ENCODE results near the gene BTBD16.

BTBD16 gene

DNA sequence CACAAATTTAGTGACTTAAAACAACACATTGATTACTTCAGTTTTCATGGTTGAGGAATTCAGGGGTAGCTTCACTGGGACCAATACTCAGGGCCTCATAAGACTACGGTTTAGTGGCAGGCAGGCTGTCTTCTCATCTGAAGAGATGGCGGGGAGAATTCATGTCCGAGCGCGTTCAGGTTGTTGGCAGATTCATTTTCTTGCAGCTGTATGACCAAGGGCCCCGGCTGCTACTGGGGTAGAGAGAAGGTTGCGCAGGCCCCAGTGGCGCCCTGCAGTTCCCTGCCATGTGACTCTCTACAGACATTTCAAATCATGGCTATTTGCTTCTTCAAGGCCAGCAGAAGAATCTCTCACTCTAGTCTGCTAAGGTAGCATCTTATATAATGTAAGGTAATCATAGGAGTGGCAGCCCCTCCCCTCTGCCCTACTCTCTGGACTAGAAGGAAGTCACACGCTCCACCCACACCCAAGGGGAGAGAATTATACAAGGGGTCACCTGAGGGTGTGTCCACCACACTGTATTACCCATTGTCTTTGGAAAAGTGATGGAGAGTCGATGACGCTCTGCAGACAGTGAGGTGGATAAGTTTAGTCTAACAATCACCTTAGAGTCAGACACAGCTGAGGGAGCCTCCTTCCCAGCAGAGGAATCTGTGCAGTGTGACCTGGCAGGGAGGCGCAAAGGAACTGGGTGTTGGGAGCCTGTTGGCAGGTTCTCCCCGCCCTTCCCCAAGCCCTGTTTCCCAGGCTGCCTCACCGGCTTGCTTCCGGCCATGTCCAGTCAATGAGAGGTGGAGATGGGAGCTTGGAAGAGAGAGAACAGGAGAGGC, 67.7 kb downstream of the BTBD16 start:
- TF ChIP-seq GATA2 (IDR thresholded peaks at IDR 0.05; ENCODE audit: low read depth, low read length) (no peak), GATA3 (IDR thresholded peaks at IDR 0.05; ENCODE audit: low read depth, low read length) (no peak)

DNA sequence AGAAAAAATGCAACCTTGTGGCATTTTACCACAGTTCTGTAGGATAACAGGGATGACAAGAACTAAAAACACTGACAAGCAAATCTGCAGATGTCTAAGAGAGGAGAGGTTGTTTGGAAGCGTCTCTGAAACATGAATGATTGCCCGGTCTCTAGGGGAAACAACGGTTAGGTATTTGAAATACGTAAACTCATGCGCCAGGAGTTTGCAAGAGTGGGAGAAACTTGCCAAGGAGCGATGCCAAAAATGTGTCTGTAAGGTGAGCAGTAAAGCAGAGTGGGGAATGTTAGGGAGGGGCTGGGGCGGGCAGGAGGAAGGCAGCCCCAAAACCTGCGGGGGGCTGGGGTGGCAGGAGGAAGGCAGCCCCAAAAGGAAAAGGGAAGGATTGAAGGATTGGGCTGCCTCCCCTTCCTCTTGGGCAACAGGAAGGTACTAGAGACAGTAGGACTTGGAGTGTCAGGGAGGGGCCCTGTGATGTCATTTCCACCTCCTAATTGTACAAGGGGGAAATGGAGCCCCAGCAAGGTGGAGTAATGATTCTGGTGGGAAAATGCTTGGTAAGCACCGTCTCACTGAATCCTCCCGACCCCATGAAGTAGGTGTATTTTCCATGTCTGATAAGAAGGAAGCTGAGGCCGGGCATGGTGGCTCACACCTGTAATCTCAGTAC, 70.2 kb downstream of the BTBD16 start:
- TF ChIP-seq GATA2 (IDR thresholded peaks at IDR 0.05; ENCODE audit: low read depth, low read length) (no peak), GATA3 (IDR thresholded peaks at IDR 0.05; ENCODE audit: low read depth, low read length) (no peak)

DNA sequence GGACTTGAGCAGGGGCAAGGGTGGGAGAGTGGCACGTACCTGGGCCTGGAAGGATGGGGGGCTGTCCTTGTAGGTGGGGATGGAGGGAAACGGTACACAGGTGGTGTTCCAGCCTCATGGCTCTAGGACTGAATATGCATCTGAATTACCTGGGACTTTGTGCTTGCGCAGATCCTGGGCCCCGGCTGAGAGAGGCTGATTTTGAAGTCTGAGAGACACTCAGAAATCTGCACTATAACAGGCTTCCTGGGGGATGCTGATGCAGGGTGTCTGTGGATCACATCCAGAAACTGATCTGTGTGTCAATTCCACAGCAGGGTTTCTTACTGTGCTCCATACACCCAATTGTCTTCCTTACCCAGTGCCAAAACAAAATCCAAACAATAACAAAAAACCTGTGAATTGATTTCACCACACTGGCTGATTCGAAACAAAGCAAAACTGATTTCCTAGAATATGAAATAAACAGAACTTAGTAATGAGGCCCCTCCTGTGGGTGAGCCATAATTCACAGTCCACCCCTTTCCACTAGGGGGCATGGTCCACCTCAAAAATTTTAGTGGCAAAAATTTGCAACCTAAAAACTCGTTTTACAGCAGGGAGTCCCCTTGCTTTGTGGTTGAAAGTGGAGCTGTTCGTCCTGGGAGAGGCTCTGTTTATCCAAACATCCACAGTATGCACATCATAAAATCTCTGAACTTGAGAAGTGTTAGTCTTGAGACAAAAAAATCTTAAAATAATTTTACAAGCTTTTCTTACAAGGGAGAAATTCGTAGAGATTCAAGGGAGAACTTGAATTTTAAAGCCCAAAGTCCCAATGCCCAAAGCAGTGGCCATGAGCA, 71.4 kb downstream of the BTBD16 start:
- TF ChIP-seq GATA3 (IDR thresholded peaks at IDR 0.05; ENCODE audit: low read depth, low read length) (no peak), GATA2 (IDR thresholded peaks at IDR 0.05; ENCODE audit: low read depth, low read length) (no peak)

DNA sequence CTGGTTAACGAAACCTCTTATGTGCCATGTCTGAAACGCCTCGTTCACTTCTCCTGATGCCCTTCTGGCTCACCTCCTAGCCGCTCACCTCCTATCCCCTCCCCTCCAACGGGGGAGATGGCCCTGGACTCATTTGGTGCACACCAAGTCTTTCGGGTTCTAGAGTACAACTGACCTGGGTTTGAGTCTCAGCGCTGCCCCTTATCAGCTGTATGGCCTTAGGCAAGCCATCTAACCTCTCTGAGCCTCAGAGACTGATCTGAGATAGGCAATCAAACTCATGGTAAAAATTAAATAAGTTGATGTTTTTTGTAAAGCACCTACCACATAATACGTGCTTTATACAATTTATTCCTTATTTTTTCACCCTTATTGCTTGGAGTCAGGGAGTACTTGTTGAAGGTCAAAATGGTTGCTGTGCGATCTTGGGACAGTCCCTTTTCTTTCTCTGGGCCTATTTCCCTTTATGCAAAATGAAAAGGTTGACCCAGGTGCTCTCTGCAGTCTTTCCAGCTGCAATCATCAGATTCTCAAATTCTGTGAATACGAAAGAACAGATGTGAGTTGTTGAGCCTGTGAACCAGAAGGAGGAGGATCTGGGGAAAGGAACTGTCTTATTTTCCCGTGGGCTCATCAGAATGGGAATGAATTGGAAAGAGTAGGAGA, 72.2 kb downstream of the BTBD16 start:
- TF ChIP-seq GATA2 (IDR thresholded peaks at IDR 0.05; ENCODE audit: low read depth, low read length) (no peak), GATA3 (IDR thresholded peaks at IDR 0.05; ENCODE audit: low read depth, low read length) (no peak)

DNA sequence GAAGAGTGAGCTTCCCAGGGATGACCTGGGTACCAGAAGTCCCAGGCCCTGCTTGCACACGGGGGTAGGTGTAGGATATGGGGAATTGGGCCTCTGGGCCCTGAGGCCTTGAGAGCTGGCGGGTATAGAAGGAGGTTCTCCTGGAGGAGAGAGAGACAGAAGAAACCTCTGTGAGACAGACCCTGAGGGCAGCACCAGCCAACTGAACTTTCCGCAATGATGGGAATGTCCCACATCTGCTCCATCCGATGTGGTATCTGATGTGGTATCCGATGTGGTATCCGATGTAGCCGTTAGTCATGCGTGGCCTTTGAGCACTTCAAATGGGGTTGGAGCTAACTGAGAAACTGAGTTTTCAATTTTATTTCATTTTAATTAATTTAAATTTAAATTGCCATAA, 72.8 kb downstream of the BTBD16 start:
- no peak for TF ChIP-seq GATA2 (IDR thresholded peaks at IDR 0.05; ENCODE audit: low read depth, low read length)
- no peak for TF ChIP-seq GATA3 (IDR thresholded peaks at IDR 0.05; ENCODE audit: low read depth, low read length)

DNA sequence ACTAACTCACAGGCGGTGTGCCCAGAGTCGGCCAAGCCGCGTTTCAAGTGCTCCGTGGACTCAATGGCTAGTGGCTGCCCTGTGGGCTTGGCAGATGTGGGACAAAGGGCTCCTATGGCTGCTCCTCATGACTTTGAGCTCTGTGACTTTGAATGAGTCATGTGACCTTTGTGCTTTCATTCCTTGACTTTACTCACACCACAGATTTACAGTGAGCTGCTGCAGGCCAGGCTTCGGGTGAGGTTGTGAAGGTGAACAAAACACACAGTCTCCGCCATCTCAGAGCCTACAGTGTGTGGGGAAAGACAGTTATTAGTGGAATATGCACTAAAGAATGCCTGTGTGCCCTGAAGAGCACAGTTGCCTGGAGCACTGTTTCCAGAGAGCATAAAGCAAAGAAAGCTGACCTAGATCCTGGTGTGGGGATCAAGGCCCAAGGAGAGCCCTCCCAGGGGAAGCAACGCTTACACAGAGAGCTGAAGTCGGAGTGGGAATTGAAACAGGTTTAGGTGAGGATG, 73.7 kb downstream of the BTBD16 start:
- TF ChIP-seq GATA3 (IDR thresholded peaks at IDR 0.05; ENCODE audit: low read depth, low read length) (no peak), GATA2 (IDR thresholded peaks at IDR 0.05; ENCODE audit: low read depth, low read length) (no peak)

DNA sequence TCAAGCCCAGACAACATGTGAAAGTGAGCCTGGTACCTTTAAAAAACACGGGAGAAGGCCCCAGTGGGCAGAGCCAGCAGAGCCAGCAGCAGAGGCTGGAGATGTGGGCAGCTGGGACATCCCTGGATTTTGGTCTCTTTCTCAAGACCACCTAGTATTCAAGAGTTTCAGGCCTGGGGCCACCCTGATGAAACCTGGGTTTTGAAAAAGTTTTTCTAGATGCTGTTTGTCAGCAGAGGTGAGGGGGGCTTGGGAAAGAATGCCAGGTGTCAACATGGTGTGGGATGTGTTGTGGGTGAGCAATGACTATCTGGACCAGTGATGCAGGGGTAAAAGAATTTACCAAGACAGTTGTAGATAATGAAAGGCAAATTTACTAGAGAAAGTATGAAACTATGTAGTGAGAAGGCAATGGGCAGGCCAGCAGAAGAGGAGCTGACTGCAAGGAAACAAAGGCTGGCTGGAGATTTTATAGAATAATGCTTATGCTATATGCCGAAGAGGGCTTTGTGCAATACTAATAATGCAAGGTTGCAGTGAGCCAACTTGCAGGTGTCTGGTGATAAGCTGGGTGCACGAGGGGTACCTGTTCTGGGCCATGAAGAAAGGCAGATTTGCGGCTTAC, 75.3 kb downstream of the BTBD16 start:
- TF ChIP-seq GATA3 (IDR thresholded peaks at IDR 0.05; ENCODE audit: low read depth, low read length) (no peak), GATA2 (IDR thresholded peaks at IDR 0.05; ENCODE audit: low read depth, low read length) (no peak)

DNA sequence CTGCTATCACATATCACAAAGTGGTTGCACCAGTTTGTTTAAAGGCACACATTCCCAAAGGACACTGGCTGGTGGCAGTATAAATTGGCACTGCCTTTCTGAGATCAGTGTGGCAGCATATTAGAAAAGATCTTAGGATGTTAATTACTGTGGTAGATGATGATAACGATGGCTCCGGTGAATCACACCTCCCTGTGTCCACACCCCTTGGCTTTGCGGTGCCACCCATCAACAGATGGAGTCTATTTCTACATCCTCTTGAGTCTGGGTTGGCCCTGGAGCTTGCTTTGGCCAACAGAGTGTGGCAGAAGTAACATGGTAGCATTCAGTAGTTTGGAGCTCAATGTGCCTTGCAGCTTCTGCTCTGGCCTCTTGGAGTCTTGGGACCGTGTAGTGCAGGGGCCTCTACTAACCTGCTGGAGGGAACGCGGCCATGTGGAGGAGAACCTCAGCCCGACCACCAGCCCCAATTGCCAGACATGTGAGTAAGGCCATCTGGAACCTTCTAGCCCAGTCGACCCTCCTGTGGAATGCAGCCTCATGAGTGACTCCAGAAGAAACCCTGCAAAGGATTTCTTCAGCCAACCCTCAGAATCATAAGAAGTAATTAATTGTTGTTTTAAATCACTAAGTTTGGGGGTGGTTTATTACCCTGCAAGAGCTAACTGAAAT, 76.2 kb downstream of the BTBD16 start:
- TF ChIP-seq GATA3 (IDR thresholded peaks at IDR 0.05; ENCODE audit: low read depth, low read length) (no peak), GATA2 (IDR thresholded peaks at IDR 0.05; ENCODE audit: low read depth, low read length) (no peak)

DNA sequence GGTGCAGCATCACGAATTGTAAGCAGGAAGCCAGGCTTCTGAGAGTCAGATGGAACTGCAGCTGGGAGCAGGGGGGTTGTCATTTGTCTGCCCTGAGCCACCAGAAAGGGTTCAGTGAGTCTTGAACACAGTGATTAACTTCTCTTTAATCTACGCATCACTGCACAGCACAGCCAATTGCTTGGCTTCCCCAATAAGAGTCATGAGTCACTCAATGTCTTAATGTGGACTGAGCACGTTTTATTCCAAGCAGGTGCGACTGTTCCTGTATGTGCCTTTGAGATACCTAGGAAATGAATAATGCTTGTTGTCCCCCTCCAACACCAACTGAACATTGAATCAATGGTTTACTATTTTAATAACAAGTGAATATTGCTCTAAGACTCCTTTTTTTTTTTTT, 77.4 kb downstream of the BTBD16 start:
- TF ChIP-seq GATA3 (IDR thresholded peaks at IDR 0.05; ENCODE audit: low read depth, low read length) (no peak), GATA2 (IDR thresholded peaks at IDR 0.05; ENCODE audit: low read depth, low read length) (no peak)

DNA sequence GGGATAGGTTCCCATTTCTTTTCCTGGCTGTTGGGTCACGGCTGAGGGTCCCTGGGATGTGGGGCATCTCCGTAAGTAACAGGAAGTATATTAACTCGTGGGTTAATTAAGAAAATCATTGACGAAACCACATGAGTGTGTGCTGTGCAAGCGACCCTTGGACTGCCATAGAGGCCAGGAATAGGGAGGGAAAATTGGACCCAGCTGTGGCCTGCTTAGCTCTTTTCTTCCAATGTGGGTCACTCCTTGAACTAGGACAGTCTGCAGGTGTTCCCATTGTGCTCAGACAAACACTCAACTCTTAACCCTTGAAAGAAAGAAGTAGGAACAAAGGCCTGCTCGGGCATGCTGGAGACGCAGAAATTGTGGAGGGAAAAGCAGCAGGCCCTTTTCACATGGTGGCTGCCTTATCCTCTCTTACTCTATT, 77.9 kb downstream of the BTBD16 start:
- TF ChIP-seq GATA2 (IDR thresholded peaks at IDR 0.05; ENCODE audit: low read depth, low read length) (no peak), GATA3 (IDR thresholded peaks at IDR 0.05; ENCODE audit: low read depth, low read length) (no peak)

DNA sequence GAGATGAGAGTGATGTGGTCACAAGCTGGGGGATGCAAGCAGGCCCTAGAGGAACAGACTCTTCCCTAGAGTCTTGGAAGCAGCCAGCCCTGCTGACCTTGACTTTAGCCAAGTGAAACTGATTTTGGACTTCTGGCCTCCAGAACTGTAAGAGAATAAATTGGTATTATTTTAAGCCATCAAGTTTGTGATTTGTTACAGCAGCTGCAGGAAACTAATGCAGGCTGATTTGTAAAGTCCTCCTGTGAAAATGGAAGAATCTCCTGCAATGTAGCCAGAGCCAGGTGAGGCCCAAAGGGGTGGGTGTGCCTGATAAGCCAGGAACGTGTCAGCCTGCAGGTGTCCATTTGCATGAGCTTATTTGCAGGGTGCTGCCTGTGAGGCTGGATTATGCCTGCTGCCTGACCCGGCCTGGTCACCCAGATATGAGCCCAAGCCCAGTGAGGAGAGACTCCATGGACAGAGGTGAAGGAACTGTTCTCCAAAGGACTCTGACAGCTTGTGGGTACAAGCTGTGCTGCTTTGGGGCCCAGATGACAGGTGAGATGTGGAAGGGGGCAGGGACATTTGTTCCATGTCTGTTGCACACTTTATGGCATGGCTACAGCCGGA, 78.8 kb downstream of the BTBD16 start:
- no peak for TF ChIP-seq GATA3 (IDR thresholded peaks at IDR 0.05; ENCODE audit: low read depth, low read length)
- no peak for TF ChIP-seq GATA2 (IDR thresholded peaks at IDR 0.05; ENCODE audit: low read depth, low read length)

DNA sequence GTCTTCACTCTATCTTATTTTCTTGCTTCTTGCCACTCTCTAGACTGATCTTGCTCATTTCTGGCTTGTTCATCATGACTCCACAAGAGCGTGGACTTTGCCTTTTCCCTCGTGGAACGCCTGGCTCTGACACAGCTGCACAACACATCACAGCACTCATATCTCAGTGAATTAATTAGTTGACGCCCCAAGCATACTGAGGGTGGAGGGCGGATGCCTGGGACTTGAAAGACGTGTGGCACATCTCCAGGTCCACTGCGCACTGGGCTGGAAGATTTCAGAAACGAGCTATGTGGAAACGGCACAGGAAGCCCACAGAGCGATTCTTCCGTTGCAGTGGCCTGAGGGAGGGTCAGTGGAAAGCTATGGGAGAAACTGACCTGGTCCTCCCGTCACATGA, 79.8 kb downstream of the BTBD16 start:
- TF ChIP-seq GATA2 (IDR thresholded peaks at IDR 0.05; ENCODE audit: low read depth, low read length) (no peak), GATA3 (IDR thresholded peaks at IDR 0.05; ENCODE audit: low read depth, low read length) (no peak)

Measured in SH-SY5Y (cell line).